GM06990 (cell line): ENCODE data around the gene YTHDC2.
"Not testable (repeated sequence)": the region's sequence is repeated elsewhere in the genome, so short reads cannot be mapped to it uniquely, and the experiment has no call there.

ENCODE experiments used
- DNase-seq: peaks from one replicate; pipeline ENCODE4 v3.0.0-alpha.2; 2011; ENCODE audit not compliant: insufficient read length; ENCODE audit errors: extremely low read depth
- H3K27me3 ChIP-seq: replicated peaks from 2 replicates; pipeline ENCODE4 v1.6.0; 2011; ENCODE audit warnings: low read length; ENCODE audit not compliant: control insufficient read depth, insufficient read depth
- H3K36me3 ChIP-seq: 2 replicates; pipeline ENCODE4 v1.5.1; 2011; ENCODE audit warnings: low read length; ENCODE audit not compliant: control insufficient read depth, insufficient read depth
- H3K4me3 ChIP-seq: replicated peaks from 2 replicates; pipeline ENCODE4 v1.5.1; 2011; ENCODE audit warnings: low read depth, mild to moderate bottlenecking, control low read depth, low read length
- TF ChIP-seq, protein P1 (sequence below): IDR thresholded peaks from 2 replicates; pipeline ENCODE4 v1.5.1; 2011; ENCODE audit warnings: low read length, control low read depth, mild to moderate bottlenecking, inconsistent platforms; ENCODE audit not compliant: insufficient read depth, poor library complexity, severe bottlenecking

Gene YTHDC2

DNA sequence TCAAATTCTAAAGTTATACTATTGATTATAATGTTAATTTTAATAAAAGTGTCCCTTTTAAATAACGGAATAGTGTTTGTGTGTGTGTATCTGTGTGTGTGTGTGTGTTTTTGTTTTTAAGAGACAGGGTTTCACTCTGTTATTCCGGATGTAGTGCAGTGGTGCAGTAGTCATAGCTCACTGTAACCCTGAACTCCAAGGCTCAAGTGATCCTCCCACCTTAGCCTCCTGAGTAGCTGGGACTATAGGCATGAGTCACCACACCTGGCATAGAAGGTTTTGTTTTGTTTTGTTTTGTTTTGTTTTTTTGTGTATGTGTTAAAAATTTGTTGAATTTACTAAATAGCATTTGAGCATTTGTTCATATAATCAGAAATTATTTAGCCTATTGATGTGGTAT, 64.6 kb downstream of the YTHDC2 start:
- no peak for DNase-seq
- TF ChIP-seq, protein P1, sequence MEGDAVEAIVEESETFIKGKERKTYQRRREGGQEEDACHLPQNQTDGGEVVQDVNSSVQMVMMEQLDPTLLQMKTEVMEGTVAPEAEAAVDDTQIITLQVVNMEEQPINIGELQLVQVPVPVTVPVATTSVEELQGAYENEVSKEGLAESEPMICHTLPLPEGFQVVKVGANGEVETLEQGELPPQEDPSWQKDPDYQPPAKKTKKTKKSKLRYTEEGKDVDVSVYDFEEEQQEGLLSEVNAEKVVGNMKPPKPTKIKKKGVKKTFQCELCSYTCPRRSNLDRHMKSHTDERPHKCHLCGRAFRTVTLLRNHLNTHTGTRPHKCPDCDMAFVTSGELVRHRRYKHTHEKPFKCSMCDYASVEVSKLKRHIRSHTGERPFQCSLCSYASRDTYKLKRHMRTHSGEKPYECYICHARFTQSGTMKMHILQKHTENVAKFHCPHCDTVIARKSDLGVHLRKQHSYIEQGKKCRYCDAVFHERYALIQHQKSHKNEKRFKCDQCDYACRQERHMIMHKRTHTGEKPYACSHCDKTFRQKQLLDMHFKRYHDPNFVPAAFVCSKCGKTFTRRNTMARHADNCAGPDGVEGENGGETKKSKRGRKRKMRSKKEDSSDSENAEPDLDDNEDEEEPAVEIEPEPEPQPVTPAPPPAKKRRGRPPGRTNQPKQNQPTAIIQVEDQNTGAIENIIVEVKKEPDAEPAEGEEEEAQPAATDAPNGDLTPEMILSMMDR = no peak
- H3K36me3 ChIP-seq = peaks cover 4% of the 10 kb centered on the region
- no peaks in the 10 kb centered on the region for H3K27me3 ChIP-seq
- no peak overlapping the region for H3K4me3 ChIP-seq

DNA sequence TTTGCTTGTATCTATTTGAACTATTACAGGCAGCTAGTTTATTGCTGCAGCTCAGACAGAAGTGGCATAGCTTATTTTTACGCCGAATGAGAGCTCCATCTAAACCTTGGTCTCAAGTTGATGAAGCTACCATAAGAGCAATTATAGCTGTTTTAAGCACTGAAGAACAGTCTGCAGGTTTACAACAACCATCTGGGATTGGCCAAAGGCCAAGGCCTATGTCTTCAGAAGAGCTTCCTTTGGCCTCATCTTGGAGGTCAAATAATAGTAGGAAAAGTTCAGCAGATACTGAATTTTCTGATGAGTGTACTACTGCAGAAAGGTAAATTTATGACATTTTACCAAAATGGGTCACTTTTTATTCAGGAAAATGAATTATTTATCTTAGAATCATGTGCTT, 67.9 kb downstream of the YTHDC2 start:
- TF ChIP-seq, protein P1 = no peak
- no peak for DNase-seq

DNA sequence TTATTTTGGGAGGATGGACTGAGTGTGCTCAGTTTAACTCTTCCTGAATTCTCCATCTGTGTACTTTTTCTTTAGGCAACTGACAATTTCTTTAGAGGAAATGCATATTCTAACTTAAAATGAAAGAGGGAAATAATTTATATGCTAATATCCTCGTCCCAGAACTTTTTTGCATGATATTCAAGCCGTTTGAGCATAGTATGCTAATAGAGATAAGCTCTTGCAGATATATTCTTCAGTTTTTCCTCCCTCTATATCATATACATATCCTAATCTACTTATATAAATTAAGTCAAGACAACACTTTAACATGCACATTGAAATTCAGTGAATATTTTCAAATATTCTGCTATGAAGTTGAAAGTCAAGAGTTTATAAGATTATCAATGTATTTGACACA, 84.7 kb downstream of the YTHDC2 start:
- DNase-seq = no peak
- Histone ChIP-seq H3K4me3 (no peak overlapping the region), H3K27me3 (no peaks in the 10 kb centered on the region), H3K36me3 (no peaks in the 10 kb centered on the region; the same call in 1 of the 2 replicates)
- TF ChIP-seq, protein P1 = no peak

More for the DNA sequence above, 67.9 kb downstream of the YTHDC2 start:
- peaks cover 1% of the 10 kb centered on the region for H3K36me3 ChIP-seq
- no peak overlapping the region for H3K4me3 ChIP-seq
- H3K27me3 ChIP-seq = no peaks in the 10 kb centered on the region

DNA sequence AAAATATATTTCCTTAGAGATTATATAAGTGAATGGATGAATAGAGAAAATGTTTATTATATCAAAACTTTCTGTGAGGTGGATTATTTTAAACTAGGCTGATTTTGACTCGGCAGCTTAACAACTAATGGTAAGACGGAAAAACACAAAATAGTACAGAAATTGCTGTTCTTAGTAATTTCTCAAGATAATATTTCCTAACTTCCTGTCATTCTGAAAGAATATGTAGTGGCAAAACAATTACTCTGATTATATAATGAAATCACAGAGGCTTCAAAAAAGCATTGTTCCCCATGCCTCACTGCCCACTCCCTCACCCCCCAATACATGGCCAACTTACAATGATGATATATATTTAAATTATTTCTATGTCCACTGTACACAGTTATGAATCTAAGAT, 85.4 kb downstream of the YTHDC2 start:
- TF ChIP-seq, protein P1 = no peak
- no peak overlapping the region for H3K4me3 ChIP-seq
- DNase-seq = no peak
- no peaks in the 10 kb centered on the region for H3K27me3 ChIP-seq
- H3K36me3 ChIP-seq = no peaks in the 10 kb centered on the region; the same call in 1 of the 2 replicates

DNA sequence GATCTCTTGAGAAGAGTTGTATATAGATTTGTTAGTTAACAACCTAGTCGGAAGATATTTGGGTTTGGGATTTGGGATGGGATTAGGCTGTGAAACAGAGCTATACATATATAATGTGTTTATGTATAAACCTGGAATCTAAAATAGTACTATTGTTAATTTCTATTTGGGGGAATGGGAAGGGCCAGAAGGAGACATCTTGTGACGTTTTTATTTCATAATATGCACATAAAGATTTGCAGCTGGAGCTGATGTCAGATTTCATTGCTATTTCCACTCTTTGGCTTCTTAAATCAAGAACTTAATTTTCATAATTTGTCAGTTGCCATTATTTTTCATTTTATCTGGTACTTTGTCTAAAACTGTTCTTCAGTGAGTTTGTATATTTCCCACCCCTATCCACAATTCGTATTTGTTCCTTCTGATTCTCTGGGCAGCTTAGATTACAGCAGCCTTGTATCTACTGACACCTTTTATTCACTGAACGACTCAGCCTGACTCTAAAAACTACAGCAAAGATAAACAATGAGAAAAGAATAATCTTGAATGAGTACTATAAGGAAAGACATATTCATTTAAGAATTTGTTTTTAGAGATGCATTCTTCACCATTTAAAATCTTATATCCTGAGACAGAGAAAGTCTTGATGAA, 86.9 kb downstream of the YTHDC2 start:
- no peaks in the 10 kb centered on the region; the same call in 1 of the 2 replicates for H3K36me3 ChIP-seq
- DNase-seq = no peak
- H3K4me3 ChIP-seq = no peak overlapping the region
- H3K27me3 ChIP-seq = no peaks in the 10 kb centered on the region
- TF ChIP-seq, protein P1 = no peak

DNA sequence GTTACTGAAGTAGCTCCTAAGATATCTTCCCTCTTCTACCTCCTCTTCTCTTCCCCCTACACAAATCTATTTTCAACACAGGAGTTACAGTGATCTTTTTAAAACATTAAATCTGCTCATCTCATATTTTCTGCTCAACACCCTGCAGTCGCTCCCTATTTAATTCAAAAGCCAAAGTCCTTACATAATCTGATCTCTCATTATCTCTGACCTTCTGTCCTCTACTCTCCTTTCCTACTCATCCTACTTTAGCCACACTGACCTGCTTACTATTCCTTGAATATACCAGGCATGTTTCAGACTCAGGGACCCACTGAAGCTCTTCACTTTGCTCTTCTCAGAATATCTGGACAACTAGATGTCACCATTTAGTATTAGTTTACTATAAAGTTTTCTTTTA, 87.9 kb downstream of the YTHDC2 start:
- Histone ChIP-seq H3K27me3 (no peaks in the 10 kb centered on the region), H3K4me3 (no peak overlapping the region), H3K36me3 (no peaks in the 10 kb centered on the region)
- DNase-seq = no peak
- TF ChIP-seq, protein P1 = no peak

DNA sequence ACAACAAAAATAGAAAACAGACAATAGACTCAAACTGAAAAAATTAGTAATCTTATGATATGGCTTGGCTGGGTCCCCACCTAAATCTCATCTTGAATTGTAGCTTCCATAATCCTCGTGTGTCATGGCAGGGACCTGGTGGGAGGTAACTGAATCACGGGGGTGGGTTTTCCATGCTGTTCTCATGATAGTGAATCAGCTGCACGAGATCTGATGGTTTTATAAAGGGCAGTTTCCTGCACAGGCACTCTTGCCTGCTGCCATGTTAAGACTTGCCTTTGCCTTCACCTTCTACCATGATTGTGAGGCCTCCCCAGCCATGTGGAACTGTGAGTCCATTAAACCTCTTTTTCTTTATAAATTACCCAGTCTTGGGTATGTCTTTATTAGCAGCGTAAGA, 89.8 kb downstream of the YTHDC2 start:
- DNase-seq, H3K36me3 ChIP-seq, H3K4me3 ChIP-seq, H3K27me3 ChIP-seq: not testable (repeated sequence)
